GM18870 (cell line): Measurements from ENCODE around the gene PANK1.
"Not testable (repeated sequence)": the region's sequence is repeated elsewhere in the genome, so short reads cannot be mapped to it uniquely, and the experiment has no call there.

Source experiments
- ATAC-seq: cut with Tn5 transposase; IDR thresholded peaks from one replicate; pipeline ENCODE4 v1.9.1; 2021; ENCODE audit warnings: moderate library complexity; ENCODE audit not compliant: unreplicated experiment

PANK1 gene

DNA sequence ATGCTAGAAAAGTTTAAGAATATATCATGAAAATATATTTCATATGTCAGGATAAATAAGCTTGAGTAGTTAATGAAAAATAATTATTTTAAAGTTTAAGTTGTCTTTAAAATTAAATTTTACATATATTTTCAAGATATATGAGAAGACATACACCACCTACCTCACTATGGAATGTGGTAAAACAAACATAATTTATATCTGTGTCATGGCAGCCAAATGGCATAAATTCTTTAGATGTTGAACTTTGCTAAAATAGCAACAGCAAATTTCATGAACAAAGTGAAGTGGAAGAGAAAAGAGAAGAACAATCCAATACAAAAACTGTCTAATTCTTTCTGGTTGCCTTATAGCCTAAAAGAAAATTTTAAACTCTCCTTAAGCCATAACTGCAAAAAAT lies 70.0 kb downstream of the PANK1 start:
- no peak for ATAC-seq

DNA sequence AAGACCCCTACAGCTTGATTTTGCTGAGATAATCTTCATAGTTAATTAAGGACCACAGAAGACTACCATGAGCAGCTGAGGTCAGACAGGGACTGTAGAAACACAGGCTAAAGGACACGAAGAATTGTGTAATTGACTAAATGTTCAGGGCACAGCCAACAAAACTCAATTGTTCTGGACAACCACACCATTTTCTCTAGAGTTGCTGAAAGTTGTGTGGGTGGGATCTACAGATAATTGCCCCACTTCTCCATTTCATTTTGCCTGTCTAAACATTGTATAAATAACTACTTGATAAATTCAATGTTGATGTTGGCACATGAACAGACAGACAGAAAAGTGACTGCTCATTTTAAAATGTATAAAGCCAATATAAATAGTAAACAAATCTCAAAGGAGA lies 70.7 kb downstream of the PANK1 start:
- no peak for ATAC-seq

DNA sequence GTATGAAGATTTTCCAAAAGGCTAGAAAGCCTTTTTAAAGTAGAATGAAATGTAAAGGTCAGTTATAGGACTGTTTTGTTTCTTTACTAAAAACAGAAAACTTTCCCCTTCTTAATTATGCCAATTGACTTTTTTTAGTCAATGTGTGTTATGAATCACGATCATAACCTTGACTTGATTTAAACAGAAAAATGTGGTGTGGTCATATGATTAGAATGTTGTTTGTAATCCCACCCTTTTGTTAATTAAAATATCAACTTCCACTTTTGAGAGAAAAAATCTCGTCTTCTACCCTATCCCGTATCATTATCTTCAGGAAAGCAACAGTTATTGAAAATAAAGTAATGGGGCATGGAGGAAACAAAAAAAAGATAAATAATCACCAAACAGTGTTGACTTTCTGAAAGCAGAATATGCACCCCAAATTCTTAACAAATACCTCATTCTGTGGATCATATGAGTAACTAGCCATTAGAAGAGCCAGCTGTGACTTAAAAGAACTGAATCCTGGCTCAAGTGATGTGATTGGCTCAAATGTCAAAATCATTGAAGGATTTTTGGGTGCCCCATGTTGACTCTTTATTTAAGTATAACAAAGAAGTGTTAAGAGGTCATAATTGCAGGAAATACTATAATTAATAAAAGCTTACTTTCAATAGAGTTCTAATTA lies 77.3 kb downstream of the PANK1 start:
- no peak for ATAC-seq

- no peak for ATAC-seq
These were observed 78.0 kb downstream of the PANK1 start for GRCh38 chr10:89566992-89567391.

- ATAC-seq: no peak
These were observed 78.7 kb downstream of the PANK1 start for GRCh38 chr10:89566095-89566950.

- ATAC-seq: no peak
These were observed 79.9 kb downstream of the PANK1 start for GRCh38 chr10:89565180-89565579.

- no peak for ATAC-seq
These were observed 81.1 kb downstream of the PANK1 start for GRCh38 chr10:89563861-89564478.

DNA sequence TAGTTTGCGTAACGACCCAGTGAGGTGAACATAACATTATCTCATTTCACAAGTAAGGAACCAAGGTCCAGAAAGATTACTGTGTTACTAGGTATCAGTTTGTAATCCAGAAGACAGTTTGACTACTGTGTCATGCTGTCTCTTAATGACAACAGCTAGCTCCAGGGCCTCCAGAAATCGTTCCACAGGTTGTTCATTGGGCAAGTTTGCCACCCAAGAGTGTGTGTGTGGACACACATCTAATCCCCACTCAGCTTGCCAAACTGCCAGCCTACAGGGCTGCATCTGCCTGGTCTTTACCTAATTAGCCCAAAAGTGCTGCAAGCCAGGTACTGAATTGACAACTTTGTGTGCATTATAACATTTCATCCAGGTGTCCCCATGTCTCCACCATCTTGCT lies 81.7 kb downstream of the PANK1 start:
- ATAC-seq: no peak

DNA sequence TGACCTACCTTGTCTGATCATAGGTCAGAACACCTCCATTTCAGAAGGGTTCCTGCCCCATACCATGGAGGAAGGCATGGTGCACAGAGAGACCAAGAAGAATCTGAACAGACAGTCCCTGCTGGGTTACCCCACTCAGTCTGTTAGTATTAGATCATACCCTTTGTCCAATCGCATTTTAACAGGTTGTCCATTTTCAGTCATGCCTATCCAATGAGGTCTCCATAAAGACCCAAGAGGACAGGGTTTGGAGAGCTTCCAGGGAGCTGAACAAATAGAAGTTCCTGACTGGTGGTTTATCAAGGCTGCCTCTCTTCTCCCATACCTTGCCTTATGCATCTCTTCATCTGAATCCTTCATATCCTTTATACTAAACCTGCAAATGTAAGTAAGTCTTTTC lies 88.4 kb downstream of the PANK1 start:
- no peak for ATAC-seq

GRCh38 chr10:89555688-89556445 lies 89.2 kb downstream of the PANK1 start:
- no peak for ATAC-seq

- ATAC-seq: no peak
These were observed 90.6 kb downstream of the PANK1 start for GRCh38 chr10:89554433-89554832.

DNA sequence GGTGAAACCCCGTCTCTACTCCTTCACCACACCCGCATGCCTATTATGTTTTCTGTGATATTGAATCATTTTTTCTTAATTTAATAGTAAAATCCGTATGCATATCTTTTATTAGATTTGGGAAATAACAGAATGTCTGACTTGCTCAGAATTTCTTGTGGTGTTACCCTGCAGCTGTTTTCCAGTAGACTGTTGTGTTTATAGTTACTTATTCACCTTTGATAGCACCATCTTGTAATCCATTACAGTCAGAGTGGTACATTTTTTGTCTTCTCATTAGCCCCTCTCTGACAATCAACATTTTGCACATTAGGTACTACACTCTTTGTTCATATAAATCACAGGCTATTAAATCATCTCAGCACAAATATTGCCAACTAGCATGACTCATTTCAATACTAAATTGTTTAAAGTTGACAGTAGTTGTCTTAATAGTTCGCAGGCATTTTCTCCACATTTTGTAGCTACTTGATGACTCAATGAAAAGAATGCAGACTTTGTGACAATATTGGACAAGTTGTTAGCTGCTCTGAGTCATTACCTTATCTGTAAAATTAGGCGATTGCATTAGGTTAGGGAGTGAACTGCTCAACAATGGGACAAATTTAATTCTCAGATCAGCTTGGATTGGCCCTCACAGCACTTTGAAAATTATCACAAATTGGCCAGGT lies 91.8 kb downstream of the PANK1 start:
- no peak for ATAC-seq

DNA sequence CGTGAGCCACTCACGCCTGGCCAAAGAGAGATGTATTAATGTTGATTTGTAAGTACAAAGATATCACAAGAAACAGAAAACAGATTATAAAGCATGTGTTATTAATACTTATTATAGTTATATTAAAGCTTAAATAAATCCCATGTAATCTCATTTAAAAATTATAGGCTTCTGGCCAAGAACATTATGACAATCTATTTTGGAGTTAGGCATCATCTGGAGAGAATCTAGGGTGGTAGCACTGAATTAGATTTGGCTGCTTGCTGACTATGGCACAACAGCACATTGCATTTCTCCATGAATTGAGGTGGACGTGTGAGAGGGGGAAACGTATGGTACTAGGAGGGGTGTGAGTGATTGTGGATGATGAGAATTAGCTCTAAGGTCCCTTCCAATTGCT lies 92.8 kb downstream of the PANK1 start:
- ATAC-seq: no peak

GRCh38 chr10:89550509-89550908 lies 94.5 kb downstream of the PANK1 start:
- ATAC-seq: no peak

DNA sequence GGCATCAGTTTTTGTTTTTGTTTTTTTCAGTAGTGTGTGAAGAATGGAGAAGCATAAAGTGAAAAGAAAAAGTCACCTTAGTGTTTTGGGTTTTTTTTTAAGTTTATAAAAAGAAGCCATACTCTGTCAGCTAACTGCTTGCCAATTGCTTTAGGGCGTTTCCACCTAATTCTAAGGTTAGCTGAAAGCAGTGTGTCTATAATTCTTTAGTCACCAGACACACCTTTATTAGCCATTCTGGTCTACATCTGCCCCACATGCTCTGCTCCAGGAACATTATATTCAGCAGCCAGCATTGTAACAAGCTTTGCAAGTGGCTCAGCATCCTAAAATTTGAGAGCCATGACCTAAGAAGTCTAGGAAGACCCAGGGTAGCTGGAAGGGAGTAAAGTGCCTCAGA lies 95.5 kb downstream of the PANK1 start:
- no peak for ATAC-seq

GRCh38 chr10:89548673-89549072 lies 96.4 kb downstream of the PANK1 start:
- no peak for ATAC-seq

GRCh38 chr10:89547853-89548513 lies 97.1 kb downstream of the PANK1 start:
- ATAC-seq: no peak

- ATAC-seq: not testable (repeated sequence)
These were observed 98.4 kb downstream of the PANK1 start for GRCh38 chr10:89546651-89547050.

DNA sequence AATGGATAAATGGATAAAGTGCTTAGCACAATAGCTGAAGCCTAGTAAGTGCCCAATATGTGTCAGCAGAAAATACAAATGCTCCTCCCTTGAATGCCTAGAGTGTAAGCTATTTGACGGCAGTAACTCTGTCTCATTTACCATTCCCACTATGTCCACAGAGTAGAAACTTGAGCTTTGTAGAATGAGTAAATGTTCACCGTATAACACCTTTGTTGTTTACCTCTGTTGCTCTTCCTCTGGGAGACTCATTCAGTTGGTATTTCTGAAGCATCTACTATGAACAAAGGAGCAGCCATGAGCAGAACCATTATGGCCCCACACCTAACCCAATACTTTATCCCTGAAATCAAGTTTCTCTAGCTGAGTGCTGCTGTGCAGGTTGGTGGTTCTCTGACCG lies 101.2 kb downstream of the PANK1 start:
- no peak for ATAC-seq

DNA sequence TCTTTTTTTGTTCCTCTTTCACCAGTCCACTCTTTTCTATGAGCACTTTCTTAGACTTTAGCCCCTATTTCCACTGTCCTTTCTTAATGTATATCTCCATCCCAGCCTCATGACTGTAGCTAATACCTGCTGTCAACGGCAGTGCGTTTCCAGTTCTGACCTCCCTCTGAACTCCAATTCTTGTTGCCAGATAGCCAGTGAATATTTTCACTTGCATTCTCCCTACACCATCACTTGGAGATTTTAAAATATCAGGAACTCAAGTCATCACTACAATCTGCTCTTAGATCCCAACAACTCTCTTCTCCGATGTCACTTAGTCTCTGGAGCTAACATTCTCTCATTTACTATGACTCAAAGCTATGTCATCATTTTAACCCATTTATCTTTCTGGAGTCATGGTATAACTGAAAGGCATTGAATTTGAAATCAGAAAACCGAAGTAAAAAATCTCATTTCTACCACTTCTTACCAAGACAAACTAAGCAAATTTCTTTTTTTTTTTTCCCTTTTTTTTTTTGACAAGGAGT lies 104.6 kb downstream of the PANK1 start:
- no peak for ATAC-seq
